GM12875 (cell line): Measurements from ENCODE around the gene NFATC4.
"Not testable (repeated sequence)": the region's sequence is repeated elsewhere in the genome, so short reads cannot be mapped to it uniquely, and the experiment has no call there.

Experiments
- H3K4me3 ChIP-seq: one replicate; pipeline ENCODE4 v1.5.1; 2011; ENCODE audit warnings: low read depth, low read length, control low read depth
- TF ChIP-seq, protein P1 (sequence below): IDR thresholded peaks from 2 replicates; pipeline ENCODE4 v1.5.1; 2011; ENCODE audit warnings: low read depth, mild to moderate bottlenecking, control low read depth, inconsistent platforms, low read length, moderate library complexity, borderline replicate concordance; ENCODE audit not compliant: insufficient read depth

The NFATC4 gene

DNA sequence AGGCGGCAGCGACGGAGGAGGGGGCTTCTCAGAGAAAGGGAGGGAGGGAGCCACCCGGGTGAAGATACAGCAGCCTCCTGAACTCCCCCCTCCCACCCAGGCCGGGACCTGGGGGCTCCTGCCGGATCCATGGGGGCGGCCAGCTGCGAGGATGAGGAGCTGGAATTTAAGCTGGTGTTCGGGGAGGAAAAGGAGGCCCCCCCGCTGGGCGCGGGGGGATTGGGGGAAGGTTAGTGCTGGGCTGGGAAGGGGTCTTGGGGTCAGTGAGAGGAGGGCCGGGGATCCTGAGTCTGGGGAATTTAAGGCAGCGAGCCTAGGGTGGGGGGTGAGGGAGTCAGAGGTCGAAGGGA, 203 bp downstream of the NFATC4 start:
- no peak overlapping the region for H3K4me3 ChIP-seq
- TF ChIP-seq, protein P1, sequence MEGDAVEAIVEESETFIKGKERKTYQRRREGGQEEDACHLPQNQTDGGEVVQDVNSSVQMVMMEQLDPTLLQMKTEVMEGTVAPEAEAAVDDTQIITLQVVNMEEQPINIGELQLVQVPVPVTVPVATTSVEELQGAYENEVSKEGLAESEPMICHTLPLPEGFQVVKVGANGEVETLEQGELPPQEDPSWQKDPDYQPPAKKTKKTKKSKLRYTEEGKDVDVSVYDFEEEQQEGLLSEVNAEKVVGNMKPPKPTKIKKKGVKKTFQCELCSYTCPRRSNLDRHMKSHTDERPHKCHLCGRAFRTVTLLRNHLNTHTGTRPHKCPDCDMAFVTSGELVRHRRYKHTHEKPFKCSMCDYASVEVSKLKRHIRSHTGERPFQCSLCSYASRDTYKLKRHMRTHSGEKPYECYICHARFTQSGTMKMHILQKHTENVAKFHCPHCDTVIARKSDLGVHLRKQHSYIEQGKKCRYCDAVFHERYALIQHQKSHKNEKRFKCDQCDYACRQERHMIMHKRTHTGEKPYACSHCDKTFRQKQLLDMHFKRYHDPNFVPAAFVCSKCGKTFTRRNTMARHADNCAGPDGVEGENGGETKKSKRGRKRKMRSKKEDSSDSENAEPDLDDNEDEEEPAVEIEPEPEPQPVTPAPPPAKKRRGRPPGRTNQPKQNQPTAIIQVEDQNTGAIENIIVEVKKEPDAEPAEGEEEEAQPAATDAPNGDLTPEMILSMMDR = no peak

DNA sequence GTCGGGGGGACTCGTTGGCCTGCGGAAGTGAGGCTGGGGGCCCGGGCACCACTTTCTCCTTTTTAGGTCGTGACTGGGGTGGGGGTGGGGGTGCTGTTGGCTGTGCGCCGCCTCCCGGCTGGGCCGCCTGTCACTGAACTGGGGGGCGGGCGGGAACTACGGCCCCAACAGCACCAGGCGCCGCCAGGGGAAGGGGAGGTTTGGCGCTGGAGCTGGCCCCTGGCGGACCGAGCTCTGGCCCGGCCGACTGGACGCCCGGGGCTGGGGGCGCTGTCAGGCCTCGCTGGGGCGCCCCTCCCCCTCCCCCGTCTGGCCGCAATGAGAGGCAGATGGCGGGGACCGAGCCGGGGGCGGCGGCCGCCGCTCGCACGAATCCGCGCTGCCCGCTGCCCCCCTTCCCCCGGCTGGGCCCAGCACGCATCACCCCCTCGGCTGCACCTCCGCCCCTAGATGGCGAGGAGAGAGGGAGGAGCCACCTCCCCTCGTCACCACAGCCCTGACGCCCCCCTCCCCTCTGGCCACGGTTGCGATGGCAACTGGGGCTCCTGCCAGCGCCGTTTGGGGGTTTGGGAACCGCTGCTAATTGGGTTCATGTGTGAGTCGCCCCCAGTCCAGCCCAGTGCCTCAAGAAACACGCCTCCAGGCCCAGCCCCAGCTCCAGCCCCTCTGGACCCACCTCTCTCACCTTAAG, 723 bp downstream of the NFATC4 start:
- TF ChIP-seq, protein P1 = no peak
- no peak overlapping the region for H3K4me3 ChIP-seq

DNA sequence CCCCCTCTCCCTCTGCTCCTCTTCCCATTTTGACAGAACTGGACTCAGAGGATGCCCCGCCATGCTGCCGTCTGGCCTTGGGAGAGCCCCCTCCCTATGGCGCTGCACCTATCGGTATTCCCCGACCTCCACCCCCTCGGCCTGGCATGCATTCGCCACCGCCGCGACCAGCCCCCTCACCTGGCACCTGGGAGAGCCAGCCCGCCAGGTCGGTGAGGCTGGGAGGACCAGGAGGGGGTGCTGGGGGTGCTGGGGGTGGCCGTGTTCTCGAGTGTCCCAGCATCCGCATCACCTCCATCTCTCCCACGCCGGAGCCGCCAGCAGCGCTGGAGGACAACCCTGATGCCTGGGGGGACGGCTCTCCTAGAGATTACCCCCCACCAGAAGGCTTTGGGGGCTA, 1.5 kb downstream of the NFATC4 start:
- TF ChIP-seq, protein P1 = no peak
- H3K4me3 ChIP-seq = no peak overlapping the region

DNA sequence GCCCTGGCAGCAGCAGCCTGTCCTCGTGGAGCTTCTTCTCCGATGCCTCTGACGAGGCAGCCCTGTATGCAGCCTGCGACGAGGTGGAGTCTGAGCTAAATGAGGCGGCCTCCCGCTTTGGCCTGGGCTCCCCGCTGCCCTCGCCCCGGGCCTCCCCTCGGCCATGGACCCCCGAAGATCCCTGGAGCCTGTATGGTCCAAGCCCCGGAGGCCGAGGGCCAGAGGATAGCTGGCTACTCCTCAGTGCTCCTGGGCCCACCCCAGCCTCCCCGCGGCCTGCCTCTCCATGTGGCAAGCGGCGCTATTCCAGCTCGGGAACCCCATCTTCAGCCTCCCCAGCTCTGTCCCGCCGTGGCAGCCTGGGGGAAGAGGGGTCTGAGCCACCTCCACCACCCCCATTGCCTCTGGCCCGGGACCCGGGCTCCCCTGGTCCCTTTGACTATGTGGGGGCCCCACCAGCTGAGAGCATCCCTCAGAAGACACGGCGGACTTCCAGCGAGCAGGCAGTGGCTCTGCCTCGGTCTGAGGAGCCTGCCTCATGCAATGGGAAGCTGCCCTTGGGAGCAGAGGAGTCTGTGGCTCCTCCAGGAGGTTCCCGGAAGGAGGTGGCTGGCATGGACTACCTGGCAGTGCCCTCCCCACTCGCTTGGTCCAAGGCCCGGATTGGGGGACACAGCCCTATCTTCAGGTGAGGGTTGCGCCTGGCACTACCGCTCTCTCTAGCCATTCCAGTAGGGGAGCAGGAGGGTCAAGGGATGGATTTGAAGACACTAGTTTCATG, 2.1 kb downstream of the NFATC4 start:
- no peak overlapping the region for H3K4me3 ChIP-seq
- TF ChIP-seq, protein P1 = no peak

DNA sequence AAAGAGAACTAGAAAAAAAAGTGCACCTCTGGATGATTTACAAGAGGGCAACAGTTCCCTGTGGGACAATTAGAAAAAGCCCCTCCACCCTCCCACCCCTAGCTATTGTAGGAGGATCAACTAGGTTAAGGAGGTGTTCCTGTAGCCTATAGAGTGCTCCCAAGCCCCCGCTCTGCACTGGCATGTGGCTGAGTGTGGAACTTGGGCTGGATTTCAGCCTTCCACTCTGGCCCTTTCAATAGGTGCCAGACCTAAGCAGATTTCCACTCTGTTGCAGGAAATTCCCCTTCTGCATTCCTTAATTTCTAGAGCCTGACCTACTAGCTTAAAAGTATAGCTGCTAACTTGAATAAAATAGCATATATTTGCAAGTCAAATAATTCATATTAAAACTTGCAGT, 2.8 kb downstream of the NFATC4 start:
- TF ChIP-seq, protein P1 = no peak
- no peak overlapping the region for H3K4me3 ChIP-seq

DNA sequence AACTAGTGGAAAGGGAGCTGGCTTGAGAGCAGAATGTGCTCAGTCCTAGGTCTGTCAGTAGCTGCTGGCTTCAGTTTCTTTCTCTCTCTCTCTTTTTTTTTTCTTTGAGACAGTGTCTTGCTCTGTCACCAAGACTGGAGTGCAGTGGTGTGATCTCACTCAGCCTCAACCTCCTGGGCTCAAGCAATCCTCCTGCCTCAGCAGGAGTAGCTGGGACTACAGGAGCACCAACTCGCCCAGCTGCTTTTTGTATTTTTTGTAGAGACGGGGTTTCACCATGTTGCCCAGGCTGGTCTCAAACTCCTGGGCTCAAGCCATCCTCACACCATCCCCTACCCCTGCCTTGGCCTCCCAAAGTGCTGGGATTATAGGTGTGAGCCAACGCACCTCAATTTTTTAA, 3.6 kb downstream of the NFATC4 start:
- not testable (repeated sequence) for H3K4me3 ChIP-seq

DNA sequence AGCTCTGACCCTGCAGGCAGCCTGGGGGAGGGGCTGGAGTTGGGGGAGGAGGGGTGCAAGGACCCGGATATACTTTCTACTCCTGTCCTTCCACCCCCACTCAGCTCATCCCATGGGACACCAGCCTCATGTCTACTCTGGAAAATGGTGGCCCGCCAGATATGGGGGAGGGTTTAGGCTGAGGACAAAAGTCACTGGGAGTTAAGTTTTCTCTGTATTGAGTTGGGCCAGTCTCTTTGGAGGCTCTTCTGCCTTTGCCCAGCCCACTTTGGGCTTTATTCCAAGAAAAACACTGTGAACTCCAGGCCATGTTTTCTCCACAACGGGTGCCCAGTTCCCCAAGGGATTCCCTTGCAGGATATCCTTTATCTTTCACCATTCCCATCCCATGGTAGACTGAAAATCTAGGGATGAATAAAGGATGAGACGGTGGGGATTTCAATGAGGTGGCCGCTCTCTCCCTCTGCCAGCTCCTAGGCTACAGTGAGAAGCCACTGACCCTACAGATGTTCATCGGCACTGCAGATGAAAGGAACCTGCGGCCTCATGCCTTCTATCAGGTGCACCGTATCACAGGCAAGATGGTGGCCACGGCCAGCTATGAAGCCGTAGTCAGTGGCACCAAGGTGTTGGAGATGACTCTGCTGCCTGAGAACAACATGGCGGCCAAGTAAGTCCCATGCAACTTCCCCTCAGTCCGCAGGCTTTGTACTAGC, 4.9 kb downstream of the NFATC4 start:
- TF ChIP-seq, protein P1 = no peak
- no peak overlapping the region for H3K4me3 ChIP-seq
